SU-DHL-6 (cell line): ENCODE results near the gene SULT2B1.

Experiments used
- H2AFZ ChIP-seq: fragments of 200-600 bp; sonication (generic); 2 replicates; pipeline ENCODE4 v1.6.1; 2014; ENCODE audit warnings: low read depth, mild to moderate bottlenecking, moderate library complexity, mixed read lengths, antibody characterized with exemption, low read length; ENCODE audit not compliant: severe bottlenecking
- H3F3A ChIP-seq: fragments of 200-600 bp; shearing (Covaris generic); 2 replicates; pipeline ENCODE4 v1.6.0; 2016; ENCODE audit warnings: antibody characterized with exemption, mild to moderate bottlenecking; ENCODE audit not compliant: insufficient read depth
- H3K27ac ChIP-seq: fragments of 200-600 bp; sonication (generic); 2 replicates; pipeline ENCODE4 v1.5.1; 2016; ENCODE audit warnings: low read depth, mild to moderate bottlenecking, low read length, moderate library complexity, mixed read lengths
- H3K27me3 ChIP-seq: fragments of 200-600 bp; sonication (generic), shearing (Covaris generic); 2 replicates; pipeline ENCODE4 v1.6.0; 2014; ENCODE audit warnings: mild to moderate bottlenecking, low read length
- H3K36me3 ChIP-seq: fragments of 200-600 bp; sonication (generic); 2 replicates; pipeline ENCODE4 v1.6.1; 2014; ENCODE audit warnings: mild to moderate bottlenecking, low read length, mixed read lengths
- H3K4me2 ChIP-seq: fragments of 300-600, 200-600 bp; shearing (Covaris generic), sonication (generic); 2 replicates; pipeline ENCODE4 v1.6.0; 2014; ENCODE audit warnings: low read length, low read depth, mild to moderate bottlenecking; ENCODE audit not compliant: poor library complexity, severe bottlenecking
- H3K4me3 ChIP-seq: fragments of 200-600 bp; sonication (generic); 2 replicates; pipeline ENCODE4 v1.5.1; 2014; ENCODE audit warnings: antibody characterized with exemption, low read length, mild to moderate bottlenecking, mixed read lengths; ENCODE audit not compliant: insufficient read depth, poor library complexity, severe bottlenecking
- H3K79me2 ChIP-seq: fragments of 200-600 bp; sonication (generic); 2 replicates; pipeline ENCODE4 v1.6.1; 2014; ENCODE audit warnings: mild to moderate bottlenecking, low read length, moderate library complexity; ENCODE audit not compliant: insufficient read depth
- H3K9ac ChIP-seq: fragments of 200-600 bp; sonication (generic); 2 replicates; pipeline ENCODE4 v1.7.0; 2014; ENCODE audit warnings: mild to moderate bottlenecking, low read length
- H3K9me2 ChIP-seq: fragments of 200-600 bp; sonication (generic); replicated peaks from 2 replicates; pipeline ENCODE4 v1.6.1; 2014; ENCODE audit warnings: low read length; ENCODE audit not compliant: insufficient read depth
- H3K9me3 ChIP-seq: fragments of 200-600 bp; sonication (generic); 2 replicates; pipeline ENCODE4 v1.6.1; 2014; ENCODE audit warnings: low read length, mixed read lengths; ENCODE audit not compliant: insufficient read depth
- H4K20me1 ChIP-seq: fragments of 200-600 bp; sonication (generic); 2 replicates; pipeline ENCODE4 v1.6.1; 2014; ENCODE audit warnings: low read depth, mild to moderate bottlenecking, antibody characterized with exemption, low read length, moderate library complexity, mixed read lengths
- EZH2phosphoT487 ChIP-seq: fragments of 200-600 bp; sonication (generic), shearing (Covaris generic); conservative IDR thresholded peaks from 2 replicates; pipeline ENCODE4 v1.6.1; 2018; ENCODE audit warnings: mild to moderate bottlenecking, antibody characterized with exemption, low read length, moderate library complexity, mixed read lengths
- TF ChIP-seq, protein P1 (sequence below): fragments of 200-600 bp; sonication (generic); IDR thresholded peaks from one replicate; pipeline ENCODE4 v1.5.1; 2017; ENCODE audit warnings: antibody characterized with exemption, mild to moderate bottlenecking, low read length, moderate library complexity; ENCODE audit not compliant: insufficient read depth, poor library complexity, severe bottlenecking

The SULT2B1 gene

DNA sequence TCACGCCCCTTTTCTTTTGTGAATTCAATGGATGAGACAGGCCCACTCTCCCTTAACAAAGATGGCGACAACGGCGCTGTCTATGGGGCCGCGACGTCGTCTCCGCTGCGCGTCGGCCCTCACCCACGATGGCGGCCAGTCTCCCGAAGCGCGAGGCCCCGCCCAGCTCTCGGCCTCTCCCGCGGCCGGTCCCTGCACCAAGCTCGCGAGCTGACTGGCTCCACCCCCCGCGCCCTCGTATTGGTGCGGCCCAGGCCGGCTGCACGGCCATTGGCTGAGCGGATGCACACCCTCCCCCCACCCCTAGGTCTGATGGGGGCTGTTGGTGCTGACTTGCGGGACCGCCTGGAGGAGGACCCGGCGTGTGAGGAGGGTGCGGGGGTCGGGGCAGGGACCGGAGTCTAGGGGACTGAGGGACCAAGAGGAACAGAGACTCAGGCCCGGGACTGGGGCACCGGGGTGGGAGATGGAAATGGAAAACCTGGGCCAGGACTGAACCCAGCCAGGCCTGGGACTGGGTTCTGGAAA, 72.2 kb downstream of the SULT2B1 start:
- Histone ChIP-seq H3K9ac (peak overlapping the region; percentile 60), H2AFZ (peak overlapping the region; percentile 49), H3K9me2 (no peaks in the 10 kb centered on the region), H3K27me3 (no peaks in the 10 kb centered on the region), H3K4me3 (peak overlapping the region; percentile 56), H3K9me3 (no peaks in the 10 kb centered on the region), H3K36me3 (no peaks in the 10 kb centered on the region), H4K20me1 (no peaks in the 10 kb centered on the region), H3F3A (0 out of 2 replicates have a peak, but pooled peaks cover 5% of the 10 kb centered on the region), H3K79me2 (peaks cover 15% of the 10 kb centered on the region; the same call in 1 of the 2 replicates), H3K27ac (peak overlapping the region; percentile 58), H3K4me2 (peak overlapping the region; percentile 89)
- TF ChIP-seq EZH2phosphoT487, result no peak
- TF ChIP-seq, protein P1, sequence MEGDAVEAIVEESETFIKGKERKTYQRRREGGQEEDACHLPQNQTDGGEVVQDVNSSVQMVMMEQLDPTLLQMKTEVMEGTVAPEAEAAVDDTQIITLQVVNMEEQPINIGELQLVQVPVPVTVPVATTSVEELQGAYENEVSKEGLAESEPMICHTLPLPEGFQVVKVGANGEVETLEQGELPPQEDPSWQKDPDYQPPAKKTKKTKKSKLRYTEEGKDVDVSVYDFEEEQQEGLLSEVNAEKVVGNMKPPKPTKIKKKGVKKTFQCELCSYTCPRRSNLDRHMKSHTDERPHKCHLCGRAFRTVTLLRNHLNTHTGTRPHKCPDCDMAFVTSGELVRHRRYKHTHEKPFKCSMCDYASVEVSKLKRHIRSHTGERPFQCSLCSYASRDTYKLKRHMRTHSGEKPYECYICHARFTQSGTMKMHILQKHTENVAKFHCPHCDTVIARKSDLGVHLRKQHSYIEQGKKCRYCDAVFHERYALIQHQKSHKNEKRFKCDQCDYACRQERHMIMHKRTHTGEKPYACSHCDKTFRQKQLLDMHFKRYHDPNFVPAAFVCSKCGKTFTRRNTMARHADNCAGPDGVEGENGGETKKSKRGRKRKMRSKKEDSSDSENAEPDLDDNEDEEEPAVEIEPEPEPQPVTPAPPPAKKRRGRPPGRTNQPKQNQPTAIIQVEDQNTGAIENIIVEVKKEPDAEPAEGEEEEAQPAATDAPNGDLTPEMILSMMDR, result no peak

DNA sequence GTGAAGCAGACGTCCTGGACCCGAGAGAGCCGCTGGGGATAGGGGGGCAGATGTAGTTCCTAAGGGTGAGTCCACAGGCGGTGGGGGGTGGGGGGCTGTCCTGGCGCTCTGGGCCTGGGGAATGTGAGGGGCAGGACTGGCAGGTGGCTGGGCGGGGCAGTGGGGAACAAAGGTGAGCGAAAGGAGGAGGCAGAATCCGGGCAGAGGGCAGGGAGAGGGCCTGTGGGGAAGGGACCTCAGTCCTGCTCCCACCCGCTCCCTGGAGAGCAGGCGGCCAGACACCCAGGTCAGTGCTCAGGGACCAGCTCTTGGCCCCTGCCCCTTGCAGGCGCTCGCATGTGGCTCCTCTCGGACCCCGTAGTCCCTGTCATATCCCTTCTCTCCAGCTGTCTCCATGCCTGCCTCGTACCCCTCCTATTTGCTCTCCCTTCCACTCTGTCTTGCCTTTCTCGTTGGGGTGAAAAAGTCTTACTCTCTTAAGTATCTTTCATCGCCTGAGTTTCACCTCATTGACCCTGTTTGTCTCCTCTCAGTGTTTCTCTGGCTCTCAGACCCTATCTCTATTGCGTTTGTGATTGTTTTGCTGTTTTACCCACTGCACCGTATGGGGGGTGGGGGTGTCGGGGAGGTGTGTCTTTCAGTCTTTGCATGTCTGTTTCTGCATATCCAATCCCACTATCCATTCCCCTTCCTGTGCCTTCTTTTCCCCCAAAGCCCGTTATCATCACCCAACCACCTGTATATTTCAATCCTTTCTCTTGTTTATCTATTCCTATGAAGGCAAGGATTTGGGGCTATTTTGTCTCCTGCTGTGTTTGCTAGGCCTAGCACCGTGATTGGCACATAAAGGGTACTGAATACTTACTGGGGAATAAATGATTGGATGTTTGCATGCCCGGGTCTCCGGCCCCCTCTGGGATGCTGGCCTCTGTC, 73.1 kb downstream of the SULT2B1 start:
- 0 out of 2 replicates have a peak, but pooled peaks cover 5% of the 10 kb centered on the region for H3F3A ChIP-seq
- H3K4me2 ChIP-seq, result peak overlapping the region; percentile 65
- H3K27ac ChIP-seq, result peak overlapping the region; percentile 51; the same call in 1 of the 2 replicates
- H3K36me3 ChIP-seq, result no peaks in the 10 kb centered on the region
- H3K9me3 ChIP-seq, result no peaks in the 10 kb centered on the region
- peaks cover 9% of the 10 kb centered on the region; the same call in 1 of the 2 replicates for H3K79me2 ChIP-seq
- H4K20me1 ChIP-seq, result no peaks in the 10 kb centered on the region
- TF ChIP-seq EZH2phosphoT487, result no peak
- TF ChIP-seq, protein P1, result no peak
- H3K9ac ChIP-seq, result peak overlapping the region; percentile 57
- peak overlapping the region; percentile 53 for H3K4me3 ChIP-seq
- no peaks in the 10 kb centered on the region for H3K9me2 ChIP-seq
- H2AFZ ChIP-seq, result no peak overlapping the region
- H3K27me3 ChIP-seq, result no peaks in the 10 kb centered on the region

GRCh38 chr19:48625891-48626327, 73.9 kb downstream of the SULT2B1 start:
- peaks cover 6% of the 10 kb centered on the region; the same call in 1 of the 2 replicates for H3K79me2 ChIP-seq
- no peak overlapping the region for H2AFZ ChIP-seq
- 0 out of 2 replicates have a peak, but pooled peaks cover 5% of the 10 kb centered on the region for H3F3A ChIP-seq
- H3K9me3 ChIP-seq, result no peaks in the 10 kb centered on the region
- no peak overlapping the region for H3K27ac ChIP-seq
- no peaks in the 10 kb centered on the region for H3K36me3 ChIP-seq
- no peak overlapping the region for H3K4me2 ChIP-seq
- no peak overlapping the region for H3K4me3 ChIP-seq
- TF ChIP-seq, protein P1, result no peak
- TF ChIP-seq EZH2phosphoT487, result no peak
- H4K20me1 ChIP-seq, result no peaks in the 10 kb centered on the region
- no peaks in the 10 kb centered on the region for H3K27me3 ChIP-seq
- H3K9ac ChIP-seq, result no peak overlapping the region
- no peaks in the 10 kb centered on the region for H3K9me2 ChIP-seq
